Measurements from ENCODE around the gene TRIM59.

Gene TRIM59

GRCh38 chr3:160449636-160450598 lies at the start of gene TRIM59:
Gene TRIM59, minus strand, starts transcription at chr3:160449786. Its CDS starts 10,603 bp downstream, at chr3:160439183.
- peak; percentile 94 for DNase-seq (ENCODE audit: low read depth)

- DNase-seq (ENCODE audit: low read depth): no peak
These were observed 48.6 kb upstream of the TRIM59 start for GRCh38 chr3:160498202-160498601.

- DNase-seq (ENCODE audit: low read depth): no peak
These were observed 40.6 kb upstream of the TRIM59 start for GRCh38 chr3:160490166-160490565.

GRCh38 chr3:160486459-160486869 lies 36.9 kb upstream of the TRIM59 start:
- no peak for DNase-seq (ENCODE audit: low read depth)

GRCh38 chr3:160482796-160483195 lies 33.2 kb upstream of the TRIM59 start:
- no peak for DNase-seq (ENCODE audit: low read depth)

GRCh38 chr3:160481856-160482255 lies 32.3 kb upstream of the TRIM59 start:
- DNase-seq (ENCODE audit: low read depth): no peak

GRCh38 chr3:160480931-160481330 lies 31.3 kb upstream of the TRIM59 start:
- no peak for DNase-seq (ENCODE audit: low read depth)

GRCh38 chr3:160479376-160479775 lies 29.8 kb upstream of the TRIM59 start:
- no peak for DNase-seq (ENCODE audit: low read depth)

- DNase-seq (ENCODE audit: low read depth): no peak
These were observed 28.8 kb upstream of the TRIM59 start for GRCh38 chr3:160478338-160478737.

GRCh38 chr3:160477750-160478149 lies 28.2 kb upstream of the TRIM59 start:
- no peak for DNase-seq (ENCODE audit: low read depth)

- no peak for DNase-seq (ENCODE audit: low read depth)
These were observed 26.3 kb upstream of the TRIM59 start for GRCh38 chr3:160475884-160476283.

GRCh38 chr3:160475153-160475552 lies 25.6 kb upstream of the TRIM59 start:
- no peak for DNase-seq (ENCODE audit: low read depth)

- no peak for DNase-seq (ENCODE audit: low read depth)
These were observed 24.8 kb upstream of the TRIM59 start for GRCh38 chr3:160474416-160474838.

GRCh38 chr3:160473978-160474377 lies 24.4 kb upstream of the TRIM59 start:
- no peak for DNase-seq (ENCODE audit: low read depth)

- DNase-seq (ENCODE audit: low read depth): no peak
These were observed 23.6 kb upstream of the TRIM59 start for GRCh38 chr3:160473221-160473620.

- no peak for DNase-seq (ENCODE audit: low read depth)
These were observed 22.8 kb upstream of the TRIM59 start for GRCh38 chr3:160472344-160472743.

- no peak for DNase-seq (ENCODE audit: low read depth)
These were observed 22.3 kb upstream of the TRIM59 start for GRCh38 chr3:160471892-160472291.

GRCh38 chr3:160470181-160470580 lies 20.6 kb upstream of the TRIM59 start:
- DNase-seq (ENCODE audit: low read depth): no peak

- no peak for DNase-seq (ENCODE audit: low read depth)
These were observed 15.4 kb upstream of the TRIM59 start for GRCh38 chr3:160464971-160465370.

GRCh38 chr3:160464321-160464720 lies 14.7 kb upstream of the TRIM59 start:
- no peak for DNase-seq (ENCODE audit: low read depth)

- no peak for DNase-seq (ENCODE audit: low read depth)
These were observed 10.4 kb upstream of the TRIM59 start for GRCh38 chr3:160460033-160460432.

GRCh38 chr3:160459450-160459970 lies 9.9 kb upstream of the TRIM59 start:
- no peak for DNase-seq (ENCODE audit: low read depth)

- no peak for DNase-seq (ENCODE audit: low read depth)
These were observed 8.6 kb upstream of the TRIM59 start for GRCh38 chr3:160458151-160458550.

All from stimulated activated CD8-positive, alpha-beta memory T cell treated with anti-CD3 and anti-CD28 coated beads, Interleukin-12 subunit alpha, Interleukin-12 subunit beta, amount 100 ng/mL, for 1 hour (primary cell).